GM10266 (cell line): ENCODE data around the gene NT5C1B.

Source experiments
- DNase-seq: peaks from one replicate; pipeline ENCODE4 v3.0.0; 2012; ENCODE audit errors: extremely low spot score
- TF ChIP-seq, protein P1 (sequence below): IDR thresholded peaks from 2 replicates; pipeline ENCODE4 v1.5.1; 2012; ENCODE audit warnings: mild to moderate bottlenecking, low read depth; ENCODE audit not compliant: control insufficient read depth, insufficient read depth; ENCODE audit errors: missing control alignments

Gene NT5C1B

DNA sequence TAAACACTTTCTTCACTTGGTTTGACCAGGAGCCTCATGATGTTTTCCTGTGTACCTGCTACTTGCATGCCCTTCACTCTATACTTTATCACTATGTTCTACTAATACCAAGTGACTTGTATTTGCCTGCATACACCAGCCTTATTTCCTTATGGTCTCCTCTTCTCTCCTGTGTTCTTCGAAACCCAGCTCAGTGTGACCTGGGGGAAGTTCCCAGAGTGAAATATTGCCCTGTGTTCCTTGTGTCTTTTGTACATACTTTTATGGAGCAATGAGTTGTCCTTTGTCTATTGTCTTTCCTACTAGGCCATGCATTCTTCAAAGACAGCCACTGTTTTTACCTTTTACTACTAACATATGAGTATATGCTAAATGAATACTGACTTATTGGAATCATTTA, 567 bp downstream of the NT5C1B start:
- TF ChIP-seq, protein P1, sequence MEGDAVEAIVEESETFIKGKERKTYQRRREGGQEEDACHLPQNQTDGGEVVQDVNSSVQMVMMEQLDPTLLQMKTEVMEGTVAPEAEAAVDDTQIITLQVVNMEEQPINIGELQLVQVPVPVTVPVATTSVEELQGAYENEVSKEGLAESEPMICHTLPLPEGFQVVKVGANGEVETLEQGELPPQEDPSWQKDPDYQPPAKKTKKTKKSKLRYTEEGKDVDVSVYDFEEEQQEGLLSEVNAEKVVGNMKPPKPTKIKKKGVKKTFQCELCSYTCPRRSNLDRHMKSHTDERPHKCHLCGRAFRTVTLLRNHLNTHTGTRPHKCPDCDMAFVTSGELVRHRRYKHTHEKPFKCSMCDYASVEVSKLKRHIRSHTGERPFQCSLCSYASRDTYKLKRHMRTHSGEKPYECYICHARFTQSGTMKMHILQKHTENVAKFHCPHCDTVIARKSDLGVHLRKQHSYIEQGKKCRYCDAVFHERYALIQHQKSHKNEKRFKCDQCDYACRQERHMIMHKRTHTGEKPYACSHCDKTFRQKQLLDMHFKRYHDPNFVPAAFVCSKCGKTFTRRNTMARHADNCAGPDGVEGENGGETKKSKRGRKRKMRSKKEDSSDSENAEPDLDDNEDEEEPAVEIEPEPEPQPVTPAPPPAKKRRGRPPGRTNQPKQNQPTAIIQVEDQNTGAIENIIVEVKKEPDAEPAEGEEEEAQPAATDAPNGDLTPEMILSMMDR: no peak
- no peak for DNase-seq

DNA sequence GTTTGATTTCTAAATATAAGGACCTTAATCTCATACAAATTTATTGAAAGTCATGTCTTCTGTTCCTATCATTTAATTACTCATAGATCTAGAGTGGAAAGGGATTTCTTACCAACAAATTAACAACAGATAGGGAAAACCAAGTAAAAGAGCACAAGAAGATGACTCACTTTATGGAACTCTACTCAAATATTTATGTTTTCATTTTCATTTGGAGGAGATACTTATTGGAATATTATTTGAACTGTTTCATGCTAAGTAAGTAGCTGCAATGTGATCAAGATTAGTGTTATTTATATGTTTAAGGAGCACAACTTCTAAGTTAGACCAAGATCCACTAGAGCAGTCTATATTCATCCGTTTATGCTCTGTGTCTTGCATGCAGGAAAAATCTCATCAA, 1.3 kb downstream of the NT5C1B start:
- TF ChIP-seq, protein P1: no peak
- no peak for DNase-seq

DNA sequence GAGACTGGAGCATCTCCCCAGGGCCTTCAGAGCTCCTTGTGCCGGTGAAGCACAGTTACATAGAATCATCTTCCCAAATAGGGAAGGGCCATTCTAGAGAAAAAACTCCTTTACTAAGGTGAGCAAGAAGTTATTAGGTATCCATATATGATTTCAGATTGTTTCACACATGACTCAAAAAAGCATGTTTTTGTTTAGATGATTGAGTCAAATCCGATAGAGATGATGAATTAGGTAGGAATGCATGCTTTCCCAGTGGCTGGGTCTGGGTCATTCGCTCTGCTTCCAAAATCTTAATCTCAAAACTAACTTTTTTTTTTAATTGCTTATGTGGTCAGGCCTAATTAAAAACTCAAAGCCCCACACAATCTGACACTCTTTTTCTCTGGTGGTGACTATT, 3.8 kb downstream of the NT5C1B start:
- TF ChIP-seq, protein P1: no peak
- DNase-seq: no peak

DNA sequence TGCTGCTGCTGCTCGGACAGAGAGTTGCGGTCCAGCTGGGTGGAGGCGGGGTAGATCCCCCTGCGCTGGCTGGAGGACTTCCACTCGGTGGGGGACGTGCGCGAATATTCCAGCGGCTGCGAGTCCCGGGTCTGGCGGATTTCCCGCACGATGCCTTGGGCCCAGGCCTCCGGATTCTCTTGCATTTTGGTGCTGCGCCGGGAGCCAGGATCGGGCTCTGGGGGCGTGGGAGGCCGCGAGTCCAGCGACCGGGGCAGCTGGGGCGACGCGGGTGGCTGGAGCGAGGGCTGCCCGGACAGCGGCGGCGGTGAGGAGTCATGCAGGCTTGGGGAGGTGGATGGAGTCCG, 4.8 kb downstream of the NT5C1B start:
- TF ChIP-seq, protein P1: no peak
- no peak for DNase-seq

DNA sequence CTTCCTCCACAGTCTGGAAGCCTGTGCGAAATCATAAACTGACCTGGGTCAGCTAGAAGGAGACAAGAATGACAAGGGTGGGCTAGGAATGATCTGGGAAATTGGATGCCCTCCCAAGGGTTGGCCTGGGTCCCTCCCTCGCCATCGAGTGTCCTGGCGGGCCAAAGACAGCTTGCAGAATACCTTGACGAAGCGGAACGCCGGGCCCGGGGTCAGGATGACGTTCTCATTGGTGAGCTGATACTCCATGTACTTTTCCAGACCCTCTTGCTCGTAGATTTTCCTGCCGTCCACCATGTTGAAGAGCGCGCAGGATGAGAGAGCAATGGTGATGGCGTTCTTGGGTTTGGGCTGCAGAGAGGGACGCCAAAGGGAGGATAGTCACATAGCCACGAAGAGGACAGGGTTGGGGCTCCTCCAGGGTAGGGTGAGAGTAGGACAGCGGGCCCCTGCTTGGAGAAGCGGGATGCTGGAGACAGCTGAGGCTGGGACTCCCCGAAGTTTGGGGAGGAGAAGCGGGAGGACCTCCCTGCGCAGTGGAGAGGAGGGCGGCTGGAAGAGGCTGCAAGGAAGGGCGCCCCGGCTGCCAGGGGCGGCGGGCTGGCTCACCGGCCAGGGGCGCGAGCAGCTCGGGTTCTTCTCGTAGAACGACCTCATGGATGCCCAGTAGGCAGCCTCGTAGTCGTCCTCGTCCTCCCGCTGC, 5.3 kb downstream of the NT5C1B start:
- no peak for DNase-seq
- TF ChIP-seq, protein P1: no peak

DNA sequence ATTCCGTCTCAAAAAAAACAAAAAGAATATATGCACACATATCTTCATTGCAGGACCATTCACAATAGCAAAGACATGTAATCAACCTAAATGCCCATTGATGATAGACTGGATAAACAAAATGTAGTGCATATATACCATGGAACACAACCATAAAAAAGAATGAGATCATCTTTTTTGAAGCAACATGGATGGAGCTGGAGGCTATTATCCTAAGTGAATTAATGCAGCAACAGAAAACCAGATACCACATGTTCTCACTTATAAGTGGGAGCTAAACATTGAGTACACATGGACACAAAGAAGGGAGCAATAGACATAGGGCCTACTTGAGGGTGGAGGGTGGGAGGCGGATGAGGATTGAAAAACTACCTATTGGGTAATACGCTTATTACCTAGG, 8.8 kb downstream of the NT5C1B start:
- TF ChIP-seq, protein P1: no peak
- no peak for DNase-seq

DNA sequence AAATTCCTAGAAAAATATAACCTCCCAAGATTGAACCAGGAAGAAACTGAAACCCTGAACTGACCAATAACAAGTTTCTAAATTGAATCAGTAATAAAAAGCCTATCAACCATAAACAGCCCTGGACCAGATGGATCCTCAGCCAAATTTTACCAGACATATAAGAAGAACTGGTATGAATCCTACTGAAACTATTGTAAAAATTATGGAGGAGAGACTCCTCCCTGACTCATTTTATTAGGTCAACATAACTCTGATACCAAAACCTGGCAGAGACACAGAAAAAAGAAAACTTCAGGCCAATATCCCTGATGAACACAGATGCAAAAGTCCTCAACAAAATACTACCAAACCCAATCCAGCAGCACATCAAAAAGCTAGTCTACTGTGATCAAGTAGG, 11.3 kb downstream of the NT5C1B start:
- no peak for DNase-seq
- TF ChIP-seq, protein P1: no peak
